A673 (cell line): Measurements from ENCODE around the gene PPTC7. TPM values are rescaled to one million over a fixed set of nuclear protein-coding genes. Genes with fewer than 3 reads are reported as not detected.
A peak's percentile ranks its signal among the peaks of the same experiment; 100 is the strongest.
"Not testable (repeated sequence)": the region's sequence is repeated elsewhere in the genome, so short reads cannot be mapped to it uniquely, and the experiment has no call there.

ENCODE experiments used
- BruUV-seq: library from RNA; stranded (reverse); fragments of 400-500 nt; replicated peaks from 2 replicates; lab custom pipeline; 2021; lab: Mats Ljungman, UMichigan
- CTCF ChIA-PET: fragments of 300-600 bp; sonication (Branson Sonifier 250); formaldehyde crosslinking; loops from one replicate; lab custom pipeline; 2022; ENCODE audit warnings: antibody characterized with exemption; lab: Charles Lee
- POLR2A ChIA-PET: fragments of 300-600 bp; sonication (Branson Sonifier 250); formaldehyde crosslinking; loops from one replicate; lab custom pipeline; 2022; ENCODE audit warnings: antibody characterized with exemption; ENCODE audit not compliant: low non-redundant PET; lab: Charles Lee
- DNase-seq: peaks from one replicate; pipeline ENCODE4 v3.0.0-alpha.2; 2015; ENCODE audit warnings: low spot score
- H3K27ac ChIP-seq: fragments of 200-600 bp; sonication (generic); 2 replicates; pipeline ENCODE4 v1.5.1; 2016; ENCODE audit warnings: mixed run types, low read depth, mild to moderate bottlenecking, mixed read lengths, antibody characterized with exemption, low read length; ENCODE audit not compliant: poor library complexity, severe bottlenecking
- H3K27me3 ChIP-seq: fragments of 200-600 bp; sonication (generic); replicated peaks from 2 replicates; pipeline ENCODE4 v1.6.1; 2017; ENCODE audit warnings: mixed run types, low read depth, mild to moderate bottlenecking, mixed read lengths, antibody characterized with exemption, low read length; ENCODE audit not compliant: insufficient read depth, poor library complexity
- H3K36me3 ChIP-seq: fragments of 200-600 bp; sonication (generic); 2 replicates; pipeline ENCODE4 v1.6.1; 2016; ENCODE audit warnings: mixed run types, mild to moderate bottlenecking, mixed read lengths, antibody characterized with exemption, low read length; ENCODE audit not compliant: insufficient read depth, poor library complexity, severe bottlenecking
- H3K4me1 ChIP-seq: fragments of 200-600 bp; sonication (generic); 2 replicates; pipeline ENCODE4 v1.6.1; 2017; ENCODE audit warnings: mixed run types, mild to moderate bottlenecking, mixed read lengths, antibody characterized with exemption, low read length; ENCODE audit not compliant: insufficient read depth, poor library complexity, severe bottlenecking
- H3K4me3 ChIP-seq: fragments of 200-600 bp; sonication (generic); 2 replicates; pipeline ENCODE4 v1.5.1; 2016; ENCODE audit warnings: low read depth, mixed run types, mild to moderate bottlenecking, mixed read lengths, low read length; ENCODE audit not compliant: poor library complexity, severe bottlenecking
- H3K9me3 ChIP-seq: fragments of 200-600 bp; sonication (generic); 2 replicates; pipeline ENCODE4 v1.6.1; 2016; ENCODE audit warnings: mixed run types, low read depth, mild to moderate bottlenecking, mixed read lengths, antibody characterized with exemption, low read length; ENCODE audit not compliant: poor library complexity, severe bottlenecking
- CTCF ChIP-seq: fragments of 300-800, 200-600 bp; sonication (generic); conservative IDR thresholded peaks from 2 replicates; pipeline ENCODE4 v1.5.1; 2017; ENCODE audit warnings: low read depth, mild to moderate bottlenecking, antibody characterized with exemption, low read length, moderate library complexity, mixed read lengths
- EZH2 ChIP-seq: fragments of 200-600 bp; sonication (generic); IDR thresholded peaks from 2 replicates; pipeline ENCODE4 v1.6.1; 2017; ENCODE audit warnings: borderline replicate concordance, low read depth, mild to moderate bottlenecking, mixed read lengths, antibody characterized with exemption, low read length; ENCODE audit not compliant: poor library complexity, severe bottlenecking
- intact Hi-C: fragments of 100-400 bp; cut with micrococcal nuclease; formaldehyde crosslinking; loops from one replicate; pipeline ENCODE4 v1.10.0; 2022; ENCODE audit not compliant: unreplicated experiment
- total RNA-seq: library from RNA; stranded (reverse); gene quantifications from 2 replicates; pipeline ENCODE4 v1.2.3, GENCODE V29; 2021

Gene PPTC7
- total RNA-seq, 1 experiment from 2014 or later: 30.9 TPM

- intact Hi-C loops: no loop called here
- no peak for DNase-seq
- no TSS peak for BruUV-seq
- H3K36me3 ChIP-seq: no peaks in the 10 kb centered on the region
- ChIA-PET POLR2A (no interaction called here), CTCF (no interaction called here)
- H3K9me3 ChIP-seq: no peaks in the 10 kb centered on the region
- no peak overlapping the region for H3K4me3 ChIP-seq
- peak overlapping the region; percentile 53 for H3K27ac ChIP-seq
- peaks cover 56% of the 10 kb centered on the region for H3K4me1 ChIP-seq
- TF ChIP-seq EZH2 (no peak), CTCF (no peak)
- H3K27me3 ChIP-seq: no peaks in the 10 kb centered on the region
Observed at GRCh38 chr12:110561471-110562201, 21.5 kb downstream of the PPTC7 start.

- Histone ChIP-seq H3K27me3 (no peaks in the 10 kb centered on the region), H3K4me1 (peaks cover 59% of the 10 kb centered on the region), H3K4me3 (no peak overlapping the region), H3K36me3 (no peaks in the 10 kb centered on the region), H3K9me3 (no peaks in the 10 kb centered on the region), H3K27ac (no peak overlapping the region)
- intact Hi-C loops: no loop called here
- CTCF ChIA-PET: no interaction called here
- POLR2A ChIA-PET: no interaction called here
- no peak for DNase-seq
- no peak for TF ChIP-seq EZH2
- BruUV-seq: no TSS peak
Observed at GRCh38 chr12:110560946-110561345, 22.2 kb downstream of the PPTC7 start.

GRCh38 chr12:110560048-110560447 is 23.1 kb downstream of the PPTC7 start:
- CTCF ChIA-PET: interaction anchor here (0.7 kb wide), 1 partner anchor 1519 kb away, joined by 9 read pairs; no protein-coding TSS in a partner anchor
- POLR2A ChIA-PET: interaction anchor here (0.6 kb wide), 1 partner anchor 15 kb away, joined by 7 read pairs; no protein-coding TSS in a partner anchor
- H3K27me3 ChIP-seq: no peaks in the 10 kb centered on the region
- no peak for DNase-seq
- H3K36me3 ChIP-seq: no peaks in the 10 kb centered on the region
- no peaks in the 10 kb centered on the region for H3K9me3 ChIP-seq
- H3K27ac ChIP-seq: no peak overlapping the region
- no peak overlapping the region for H3K4me3 ChIP-seq
- no TSS peak for BruUV-seq
- intact Hi-C loops: no loop called here
- TF ChIP-seq CTCF: no peak
- TF ChIP-seq EZH2: no peak
- H3K4me1 ChIP-seq: peaks cover 63% of the 10 kb centered on the region

GRCh38 chr12:110558945-110559344 is 24.2 kb downstream of the PPTC7 start:
- POLR2A ChIA-PET, H3K27ac ChIP-seq, intact Hi-C loops, H3K27me3 ChIP-seq, H3K4me3 ChIP-seq, H3K9me3 ChIP-seq, H3K36me3 ChIP-seq, DNase-seq, BruUV-seq, CTCF ChIA-PET: not testable (repeated sequence)
- peaks cover 65% of the 10 kb centered on the region for H3K4me1 ChIP-seq
